Spinal cord (tissue), 10 donors: ENCODE measurements around the gene DDX54. TPM values are rescaled to one million over a fixed set of nuclear protein-coding genes. Genes with fewer than 3 reads are reported as not detected.

Source experiments
- DNase-seq, 6 donors: peaks; one replicate each; pipeline versions ENCODE4 v3.0.0 to v3.0.0-alpha.2; 2013 to 2015; ENCODE audit warnings: low spot score in 6 of 6, low read depth in 4 of 6
- H3K27ac ChIP-seq: one replicate; pipeline ENCODE4 v1.5.1; 2013; ENCODE audit warnings: low read depth, low read length, control low read depth
- H3K27me3 ChIP-seq: one replicate; pipeline ENCODE4 v1.6.1; 2013; ENCODE audit warnings: low read length; ENCODE audit not compliant: control insufficient read depth, insufficient read depth
- H3K36me3 ChIP-seq: one replicate; pipeline ENCODE4 v1.6.1; 2013; ENCODE audit warnings: low read length; ENCODE audit not compliant: control insufficient read depth, insufficient read depth
- H3K4me1 ChIP-seq: one replicate; pipeline ENCODE4 v1.6.1; 2013; ENCODE audit warnings: low read length; ENCODE audit not compliant: control insufficient read depth, insufficient read depth
- H3K4me3 ChIP-seq: one replicate; pipeline ENCODE4 v1.5.1; 2013; ENCODE audit warnings: low read depth, low read length, control low read depth
- H3K9me3 ChIP-seq: one replicate; pipeline ENCODE4 v1.6.1; 2013; ENCODE audit warnings: low read length; ENCODE audit not compliant: control insufficient read depth, insufficient read depth
- WGBS: methylation state at CpG from one replicate; pipeline ENCODE4 v1.1.5; 2013; ENCODE audit warnings: missing lambda C conversion rate; ENCODE audit not compliant: insufficient coverage; 5-methylcytosine and 5-hydroxymethylcytosine counted together
- polyA plus RNA-seq, 2 donors: library from polyadenylated mRNA; unstranded; fragments of 120-200 nt; gene quantifications; one replicate each; pipeline ENCODE4 v1.2.1, GENCODE V29; 2013; ENCODE audit not compliant: insufficient read length in 2 of 2
- total RNA-seq, 2 donors: library from RNA; depleted of rRNA in 1 of 2; stranded (reverse); fragments of 120-200 nt in 1 of 2; fragments of >200 nt in 1 of 2; gene quantifications; one replicate each; pipeline versions ENCODE4 v1.2.3 to v1.2.4, GENCODE V29; 2013 to 2014
- donor health status: healthy.

DDX54 gene
- total and polyA plus RNA-seq, 4 donors = 14.0 to 67.1 (median 42.7) TPM

- no peak for DNase-seq
- no peak overlapping the region for H3K27ac ChIP-seq
- peaks cover 53% of the 10 kb centered on the region for H3K4me1 ChIP-seq
- peaks cover 32% of the 10 kb centered on the region for H3K27me3 ChIP-seq
- 85% methylated on average over 8 of the region's 12 CpGs for WGBS
- H3K9me3 ChIP-seq = no peaks in the 10 kb centered on the region
- H3K36me3 ChIP-seq = peaks cover 56% of the 10 kb centered on the region
- no peak overlapping the region for H3K4me3 ChIP-seq
Measured at GRCh38 chr12:113157218-113157859, 27.9 kb downstream of the DDX54 start.

GRCh38 chr12:113155646-113156045 lies 29.6 kb downstream of the DDX54 start:
- Histone ChIP-seq H3K4me3 (no peak overlapping the region), H3K27me3 (peaks cover 37% of the 10 kb centered on the region), H3K27ac (no peak overlapping the region), H3K9me3 (no peaks in the 10 kb centered on the region), H3K4me1 (peaks cover 39% of the 10 kb centered on the region), H3K36me3 (peaks cover 40% of the 10 kb centered on the region)
- 79% methylated on average over 5 of the region's 7 CpGs for WGBS
- DNase-seq = no peak

GRCh38 chr12:113155060-113155459 lies 30.2 kb downstream of the DDX54 start:
- H3K4me3 ChIP-seq = no peak overlapping the region
- 79% methylated on average over 9 of the region's 12 CpGs for WGBS
- no peaks in the 10 kb centered on the region for H3K9me3 ChIP-seq
- H3K4me1 ChIP-seq = peaks cover 39% of the 10 kb centered on the region
- H3K27me3 ChIP-seq = peaks cover 37% of the 10 kb centered on the region
- H3K27ac ChIP-seq = no peak overlapping the region
- DNase-seq = no peak
- H3K36me3 ChIP-seq = peaks cover 34% of the 10 kb centered on the region

- H3K9me3 ChIP-seq = no peaks in the 10 kb centered on the region
Measured at GRCh38 chr12:113154351-113154973, 30.8 kb downstream of the DDX54 start.

GRCh38 chr12:113152835-113153814 lies 32.2 kb downstream of the DDX54 start:
- Histone ChIP-seq H3K36me3 (peaks cover 15% of the 10 kb centered on the region), H3K4me1 (peaks cover 45% of the 10 kb centered on the region), H3K27me3 (peaks cover 37% of the 10 kb centered on the region), H3K27ac (no peak overlapping the region), H3K9me3 (no peaks in the 10 kb centered on the region), H3K4me3 (peak overlapping the region; percentile 29)
- WGBS = 2% methylated on average over 64 of the region's 70 CpGs
- DNase-seq = peak in 3 of 6 donors; percentile 54 to 85 (median 83)

More at GRCh38 chr12:113154351-113154973, 30.8 kb downstream of the DDX54 start:
- Histone ChIP-seq H3K36me3 (peaks cover 28% of the 10 kb centered on the region), H3K27ac (no peak overlapping the region), H3K4me1 (peaks cover 39% of the 10 kb centered on the region), H3K27me3 (peaks cover 37% of the 10 kb centered on the region), H3K4me3 (no peak overlapping the region)
- DNase-seq = peak in 2 of 6 donors; percentile 39 to 54
- 2% methylated on average over 46 of the region's 51 CpGs for WGBS

GRCh38 chr12:113152196-113152834 lies 33.0 kb downstream of the DDX54 start:
- Histone ChIP-seq H3K27ac (no peak overlapping the region), H3K27me3 (peaks cover 35% of the 10 kb centered on the region), H3K4me3 (no peak overlapping the region)

GRCh38 chr12:113151655-113152054 lies 33.6 kb downstream of the DDX54 start:
- no peak overlapping the region for H3K27ac ChIP-seq
- 83% methylated on average over 1 of the region's 3 CpGs for WGBS
- DNase-seq = no peak
- H3K27me3 ChIP-seq = peaks cover 35% of the 10 kb centered on the region
- no peak overlapping the region for H3K4me3 ChIP-seq
- H3K9me3 ChIP-seq = peaks cover 1% of the 10 kb centered on the region
- H3K4me1 ChIP-seq = peaks cover 45% of the 10 kb centered on the region
- peaks cover 6% of the 10 kb centered on the region for H3K36me3 ChIP-seq

More at GRCh38 chr12:113152196-113152834, 33.0 kb downstream of the DDX54 start:
- peaks cover 45% of the 10 kb centered on the region for H3K4me1 ChIP-seq
- 55% methylated on average over 4 of the region's 9 CpGs for WGBS
- H3K9me3 ChIP-seq = no peaks in the 10 kb centered on the region
- DNase-seq = no peak
- H3K36me3 ChIP-seq = peaks cover 7% of the 10 kb centered on the region

GRCh38 chr12:113149361-113150150 lies 35.7 kb downstream of the DDX54 start, which contains the start of gene CFAP73:
Gene CFAP73, plus strand, starts transcription at chr12:113149724. Its CDS starts 134 bp downstream, at chr12:113149858.
- Histone ChIP-seq H3K36me3 (no peaks in the 10 kb centered on the region), H3K27me3 (peaks cover 24% of the 10 kb centered on the region), H3K4me1 (peaks cover 39% of the 10 kb centered on the region), H3K4me3 (no peak within 1 kb of the TSS), H3K27ac (no peak within 1 kb of the TSS), H3K9me3 (peaks cover 1% of the 10 kb centered on the region)
- 13% methylated on average over 13 of the region's 22 CpGs for WGBS
- DNase-seq = peak; percentile 68 to 98 (median 80)
